ENCODE results near the gene SEZ6L2.

DNA sequence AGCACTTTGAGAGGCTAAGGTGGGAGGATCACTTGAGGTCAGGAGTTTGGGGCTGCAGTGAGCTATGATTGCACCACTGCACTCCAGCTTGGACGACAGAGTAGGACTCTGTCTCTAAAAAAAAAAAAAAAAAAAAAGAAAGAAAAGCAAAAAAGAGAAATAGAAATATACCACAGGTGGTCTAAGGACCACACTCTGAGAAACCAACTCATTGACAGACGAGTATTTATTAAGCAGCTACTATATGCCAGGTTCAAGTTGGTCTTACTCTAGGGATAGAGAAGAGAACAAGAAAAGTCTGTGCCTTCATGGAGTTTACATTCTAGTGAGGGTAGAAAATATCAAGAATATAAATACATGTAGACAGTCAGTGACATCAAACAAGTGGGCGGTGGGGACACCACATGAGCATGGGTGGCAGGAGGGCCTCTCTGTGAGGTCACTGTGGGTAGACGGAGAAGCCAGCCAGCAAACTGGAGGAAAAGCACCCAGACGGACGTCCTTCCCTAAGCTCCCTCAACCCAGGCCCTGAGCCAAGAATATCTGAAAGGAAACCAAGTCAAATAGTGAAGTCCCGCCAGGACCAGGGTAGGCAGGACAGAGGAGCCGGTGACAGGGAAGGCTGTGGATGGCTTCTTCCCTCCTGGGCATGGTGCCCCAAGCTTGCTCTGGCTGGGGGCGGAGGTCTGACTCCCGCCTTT, 41.1 kb downstream of the SEZ6L2 start:
- TF ChIP-seq, protein P1, sequence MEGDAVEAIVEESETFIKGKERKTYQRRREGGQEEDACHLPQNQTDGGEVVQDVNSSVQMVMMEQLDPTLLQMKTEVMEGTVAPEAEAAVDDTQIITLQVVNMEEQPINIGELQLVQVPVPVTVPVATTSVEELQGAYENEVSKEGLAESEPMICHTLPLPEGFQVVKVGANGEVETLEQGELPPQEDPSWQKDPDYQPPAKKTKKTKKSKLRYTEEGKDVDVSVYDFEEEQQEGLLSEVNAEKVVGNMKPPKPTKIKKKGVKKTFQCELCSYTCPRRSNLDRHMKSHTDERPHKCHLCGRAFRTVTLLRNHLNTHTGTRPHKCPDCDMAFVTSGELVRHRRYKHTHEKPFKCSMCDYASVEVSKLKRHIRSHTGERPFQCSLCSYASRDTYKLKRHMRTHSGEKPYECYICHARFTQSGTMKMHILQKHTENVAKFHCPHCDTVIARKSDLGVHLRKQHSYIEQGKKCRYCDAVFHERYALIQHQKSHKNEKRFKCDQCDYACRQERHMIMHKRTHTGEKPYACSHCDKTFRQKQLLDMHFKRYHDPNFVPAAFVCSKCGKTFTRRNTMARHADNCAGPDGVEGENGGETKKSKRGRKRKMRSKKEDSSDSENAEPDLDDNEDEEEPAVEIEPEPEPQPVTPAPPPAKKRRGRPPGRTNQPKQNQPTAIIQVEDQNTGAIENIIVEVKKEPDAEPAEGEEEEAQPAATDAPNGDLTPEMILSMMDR (IDR thresholded peaks at IDR 0.05) = no peak
- no peak for TF ChIP-seq POLR2A (IDR thresholded peaks at IDR 0.05)

All from right lobe of liver (tissue), 4 donors.